Nephron (organoid): ENCODE measurements around the gene AOPEP.

Source experiments
- H3K27ac Mint-ChIP-seq, 3 experiments: 2 replicates each; pipeline ENCODE4 v1.8.0; 2020; ENCODE audit warnings: mixed read lengths in 3 of 3, mild to moderate bottlenecking in 2 of 3, moderate library complexity in 1 of 3
- H3K27me3 Mint-ChIP-seq: 2 replicates; pipeline ENCODE4 v1.8.0; 2021; ENCODE audit warnings: low read depth, mild to moderate bottlenecking, moderate library complexity, mixed read lengths
- H3K36me3 Mint-ChIP-seq: 2 replicates; pipeline ENCODE4 v1.8.0; 2020; ENCODE audit warnings: low read depth, mixed read lengths
- H3K4me1 Mint-ChIP-seq: 2 replicates; pipeline ENCODE4 v1.8.0; 2020; ENCODE audit warnings: mixed read lengths
- H3K4me3 Mint-ChIP-seq, 3 experiments: 2 replicates each; pipeline ENCODE4 v1.8.0; 2020; ENCODE audit warnings: mild to moderate bottlenecking in 3 of 3, mixed read lengths in 3 of 3, moderate library complexity in 2 of 3
- H3K9me3 Mint-ChIP-seq: 2 replicates; pipeline ENCODE4 v1.8.0; 2020; ENCODE audit warnings: mixed read lengths
- TF ChIP-seq, protein P1 (sequence below), 3 experiments: fragments of 200-600 bp; sonication (generic); IDR thresholded peaks; one replicate each; pipeline ENCODE4 v1.5.0; 2021; ENCODE audit warnings: antibody characterized with exemption in 3 of 3; ENCODE audit not compliant: unreplicated experiment in 3 of 3

The AOPEP gene

DNA sequence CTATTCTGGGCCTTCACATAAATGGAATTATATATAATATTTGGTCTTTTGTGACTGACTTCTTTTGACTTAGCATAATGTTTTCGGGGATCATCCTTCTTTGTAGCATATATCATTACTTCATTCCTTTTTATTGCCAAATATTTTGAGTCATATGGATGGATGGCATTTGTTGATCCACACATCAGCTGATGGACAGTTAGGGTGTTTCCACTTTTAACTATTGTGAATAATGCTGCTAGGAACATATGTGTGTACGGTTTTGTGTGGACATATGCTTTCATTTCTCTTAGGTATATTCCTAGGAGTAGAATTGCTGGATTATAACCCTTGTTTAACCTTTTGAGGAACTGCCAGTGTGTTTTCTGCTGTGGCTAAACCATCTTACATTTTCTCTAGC lies 341.4 kb downstream of the AOPEP start:
- H3K36me3 Mint-ChIP-seq, result peaks cover 43% of the 10 kb centered on the region
- TF ChIP-seq, protein P1, sequence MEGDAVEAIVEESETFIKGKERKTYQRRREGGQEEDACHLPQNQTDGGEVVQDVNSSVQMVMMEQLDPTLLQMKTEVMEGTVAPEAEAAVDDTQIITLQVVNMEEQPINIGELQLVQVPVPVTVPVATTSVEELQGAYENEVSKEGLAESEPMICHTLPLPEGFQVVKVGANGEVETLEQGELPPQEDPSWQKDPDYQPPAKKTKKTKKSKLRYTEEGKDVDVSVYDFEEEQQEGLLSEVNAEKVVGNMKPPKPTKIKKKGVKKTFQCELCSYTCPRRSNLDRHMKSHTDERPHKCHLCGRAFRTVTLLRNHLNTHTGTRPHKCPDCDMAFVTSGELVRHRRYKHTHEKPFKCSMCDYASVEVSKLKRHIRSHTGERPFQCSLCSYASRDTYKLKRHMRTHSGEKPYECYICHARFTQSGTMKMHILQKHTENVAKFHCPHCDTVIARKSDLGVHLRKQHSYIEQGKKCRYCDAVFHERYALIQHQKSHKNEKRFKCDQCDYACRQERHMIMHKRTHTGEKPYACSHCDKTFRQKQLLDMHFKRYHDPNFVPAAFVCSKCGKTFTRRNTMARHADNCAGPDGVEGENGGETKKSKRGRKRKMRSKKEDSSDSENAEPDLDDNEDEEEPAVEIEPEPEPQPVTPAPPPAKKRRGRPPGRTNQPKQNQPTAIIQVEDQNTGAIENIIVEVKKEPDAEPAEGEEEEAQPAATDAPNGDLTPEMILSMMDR (IDR thresholded peaks at IDR 0.05; ENCODE audit: unreplicated experiment in 3 of 3), result no peak
- no peaks in the 10 kb centered on the region for H3K27me3 Mint-ChIP-seq
- H3K27ac Mint-ChIP-seq, result no peak overlapping the region
- peaks cover 50% of the 10 kb centered on the region for H3K4me1 Mint-ChIP-seq
- no peaks in the 10 kb centered on the region for H3K9me3 Mint-ChIP-seq
- no peak overlapping the region for H3K4me3 Mint-ChIP-seq

DNA sequence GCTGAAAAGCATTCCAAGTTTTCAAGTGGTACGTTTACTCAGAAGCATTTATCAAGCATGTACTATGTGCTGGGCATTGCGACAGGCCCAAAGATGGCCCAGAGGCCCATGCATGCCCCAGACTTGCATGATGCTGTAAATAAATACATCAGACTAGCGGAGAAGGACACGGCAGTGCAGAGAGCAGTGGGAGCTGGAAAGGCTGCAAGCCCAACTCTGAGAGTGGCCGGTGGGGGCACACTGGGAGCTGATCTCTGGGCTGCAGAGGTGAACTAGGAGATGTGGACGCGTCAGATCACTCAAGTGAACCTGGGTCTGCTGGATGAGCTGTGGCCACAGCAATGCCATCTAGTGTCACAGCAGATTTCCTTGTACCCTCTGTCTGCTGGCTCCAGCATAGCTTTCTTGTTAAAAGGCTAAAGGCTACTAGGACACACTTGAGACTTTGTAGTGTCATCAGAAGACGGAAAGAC lies 344.1 kb downstream of the AOPEP start:
- TF ChIP-seq, protein P1 (IDR thresholded peaks at IDR 0.05; ENCODE audit: unreplicated experiment in 3 of 3), result no peak
- H3K27ac Mint-ChIP-seq, result peak overlapping the region; percentile 56 to 89 (median 56)
- H3K9me3 Mint-ChIP-seq, result no peaks in the 10 kb centered on the region
- peak overlapping the region in 1 of 3 experiments; percentile 31 for H3K4me3 Mint-ChIP-seq
- H3K36me3 Mint-ChIP-seq, result peaks cover 44% of the 10 kb centered on the region
- peaks cover 46% of the 10 kb centered on the region for H3K4me1 Mint-ChIP-seq
- H3K27me3 Mint-ChIP-seq, result no peaks in the 10 kb centered on the region

DNA sequence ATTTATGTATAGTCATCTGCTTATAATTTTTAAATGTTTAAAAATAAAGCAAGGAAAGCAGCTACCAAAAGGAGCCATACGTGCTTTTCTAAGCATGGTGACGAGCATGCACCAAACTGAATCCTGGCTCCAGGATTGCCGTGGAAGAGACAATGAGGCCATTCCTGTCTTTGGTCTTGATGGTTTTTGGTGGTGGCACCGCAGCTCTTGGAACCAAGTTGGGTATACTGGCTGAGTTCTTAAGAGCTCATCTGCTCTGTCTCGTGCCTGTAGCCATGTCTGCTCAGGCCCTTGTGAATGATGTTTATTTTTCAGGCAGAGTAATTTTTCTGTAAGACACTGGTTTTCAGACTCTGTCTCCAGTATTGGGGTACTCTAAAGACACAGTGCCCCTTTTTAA lies 345.0 kb downstream of the AOPEP start:
- TF ChIP-seq, protein P1 (IDR thresholded peaks at IDR 0.05; ENCODE audit: unreplicated experiment in 3 of 3), result no peak
- Mint-ChIP-seq H3K27ac (no peak overlapping the region), H3K4me3 (no peak overlapping the region), H3K27me3 (no peaks in the 10 kb centered on the region), H3K9me3 (no peaks in the 10 kb centered on the region), H3K4me1 (peaks cover 48% of the 10 kb centered on the region), H3K36me3 (peaks cover 44% of the 10 kb centered on the region)

DNA sequence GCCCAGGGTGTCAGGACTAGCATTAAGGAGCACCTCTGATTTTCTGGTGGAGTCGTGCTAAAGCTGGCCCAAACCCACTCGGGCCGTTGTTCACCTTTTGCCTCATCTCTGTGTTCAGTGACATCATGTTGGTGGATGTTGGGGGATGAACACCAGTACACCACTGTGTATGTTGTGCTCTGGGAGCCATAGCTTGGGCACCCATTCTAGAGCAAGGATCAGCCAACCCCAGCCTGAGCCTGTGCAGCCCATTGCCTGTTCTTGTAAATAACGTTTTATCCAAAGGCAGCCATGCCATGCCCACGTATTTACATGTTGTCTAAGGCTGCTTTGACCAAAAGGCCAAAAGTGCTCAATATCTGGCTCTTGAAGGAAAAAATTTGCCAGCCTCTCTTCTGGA lies 345.4 kb downstream of the AOPEP start:
- Mint-ChIP-seq H3K9me3 (no peaks in the 10 kb centered on the region), H3K27me3 (no peaks in the 10 kb centered on the region), H3K27ac (no peak overlapping the region), H3K36me3 (peaks cover 43% of the 10 kb centered on the region), H3K4me3 (no peak overlapping the region), H3K4me1 (peaks cover 53% of the 10 kb centered on the region)
- TF ChIP-seq, protein P1 (IDR thresholded peaks at IDR 0.05; ENCODE audit: unreplicated experiment in 3 of 3), result no peak

DNA sequence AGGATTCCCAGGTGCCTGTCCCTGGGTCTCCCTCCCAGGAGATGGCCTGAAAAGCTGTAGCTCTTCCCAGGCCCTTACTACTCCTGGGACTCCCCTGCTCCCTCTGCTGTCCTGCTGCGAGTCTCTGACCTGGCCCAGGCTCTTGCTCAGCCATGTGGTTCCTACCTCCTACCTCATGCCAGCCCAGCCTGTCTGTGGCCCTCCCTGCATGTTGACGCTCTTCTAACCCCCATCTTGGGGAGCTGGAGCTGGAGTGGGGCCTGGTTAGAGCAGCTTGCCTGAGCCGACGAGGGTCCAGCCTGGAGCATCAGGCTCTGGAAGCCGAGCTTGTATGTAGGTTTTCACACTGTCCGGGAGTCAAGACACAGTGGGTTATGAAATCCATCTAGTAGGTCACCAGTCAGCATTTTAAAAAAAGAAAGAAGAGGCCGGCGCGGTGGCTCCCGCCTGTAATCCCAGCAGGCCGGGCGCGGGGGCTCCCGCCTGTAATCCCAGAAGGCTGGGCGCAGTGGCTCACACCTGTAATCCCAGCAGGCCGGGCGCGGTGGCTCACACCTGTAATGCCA lies 346.6 kb downstream of the AOPEP start:
- Mint-ChIP-seq H3K4me1 (peaks cover 62% of the 10 kb centered on the region), H3K9me3 (no peaks in the 10 kb centered on the region), H3K36me3 (peaks cover 38% of the 10 kb centered on the region), H3K4me3 (no peak overlapping the region), H3K27me3 (no peaks in the 10 kb centered on the region), H3K27ac (peak overlapping the region in 1 of 3 experiments; percentile 28)
- TF ChIP-seq, protein P1 (IDR thresholded peaks at IDR 0.05; ENCODE audit: unreplicated experiment in 3 of 3), result peak in 1 of 3 experiments; percentile 13

DNA sequence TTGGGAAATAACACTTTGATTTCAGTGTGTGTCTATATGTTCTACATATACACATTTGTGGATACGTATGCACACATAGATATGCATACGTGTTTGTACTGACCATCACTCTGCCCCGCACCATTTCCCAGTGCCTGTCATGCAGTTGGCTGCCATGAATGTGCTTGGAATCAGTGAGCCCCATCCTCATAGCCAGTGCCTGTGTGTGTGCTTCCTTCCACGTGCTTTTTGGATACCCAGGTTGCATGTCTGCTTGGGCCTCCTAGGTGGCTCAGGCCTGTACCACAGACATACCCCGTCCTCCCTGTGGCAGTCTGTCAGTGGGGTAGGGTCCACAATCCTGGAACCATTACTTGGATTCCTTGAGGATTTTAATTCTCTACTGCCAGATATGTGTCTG lies 347.4 kb downstream of the AOPEP start:
- TF ChIP-seq, protein P1 (IDR thresholded peaks at IDR 0.05; ENCODE audit: unreplicated experiment in 3 of 3), result no peak
- H3K27ac Mint-ChIP-seq, result peak overlapping the region in 1 of 3 experiments; percentile 71
- peaks cover 62% of the 10 kb centered on the region for H3K4me1 Mint-ChIP-seq
- no peaks in the 10 kb centered on the region for H3K9me3 Mint-ChIP-seq
- H3K4me3 Mint-ChIP-seq, result no peak overlapping the region
- no peaks in the 10 kb centered on the region for H3K27me3 Mint-ChIP-seq
- peaks cover 30% of the 10 kb centered on the region for H3K36me3 Mint-ChIP-seq
